Spleen (tissue), 11 donors: ENCODE data around the gene TNFRSF18. TPM values are rescaled to one million over a fixed set of nuclear protein-coding genes. Genes with fewer than 3 reads are reported as not detected.

Experiments
- DNase-seq: peaks from one replicate; pipeline ENCODE4 v3.0.0-alpha.2; 2020
- H3K27ac ChIP-seq, 8 donors: fragments of 200-600 bp; sonication (generic) in 7 of 8; 1 replicate in 4 of 8; 2 replicates in 4 of 8; pipeline versions ENCODE4 v1.5.0 to v1.8.0; 2016 to 2021; ENCODE audit warnings: inconsistent platforms in 4 of 8, mild to moderate bottlenecking in 4 of 8, moderate library complexity in 1 of 8
- H3K27me3 ChIP-seq, 7 donors: fragments of 200-600 bp; sonication (generic) in 6 of 7; replicated peaks in 1 of 7; 1 replicate in 4 of 7; 2 replicates in 3 of 7; pipeline versions ENCODE4 v1.5.0 to v1.8.0; 2016 to 2021; ENCODE audit warnings: inconsistent platforms in 3 of 7, mild to moderate bottlenecking in 1 of 7
- H3K36me3 ChIP-seq, 6 donors: fragments of 200-600 bp; sonication (generic) in 5 of 6; 1 replicate in 4 of 6; 2 replicates in 2 of 6; pipeline versions ENCODE4 v1.5.0 to v1.8.0; 2016 to 2021; ENCODE audit warnings: inconsistent platforms in 2 of 6
- H3K4me1 ChIP-seq, 6 donors: fragments of 200-600 bp; sonication (generic) in 5 of 6; 1 replicate in 3 of 6; 2 replicates in 3 of 6; pipeline versions ENCODE4 v1.5.0 to v1.8.0; 2016 to 2021; ENCODE audit warnings: inconsistent platforms in 3 of 6
- H3K4me3 ChIP-seq, 8 donors: fragments of 200-600 bp; sonication (generic) in 7 of 8; 1 replicate in 4 of 8; 2 replicates in 4 of 8; pipeline versions ENCODE4 v1.5.0 to v1.8.0; 2016 to 2021; ENCODE audit warnings: inconsistent platforms in 4 of 8, mild to moderate bottlenecking in 4 of 8, moderate library complexity in 2 of 8
- H3K9me3 ChIP-seq, 8 donors: fragments of 200-600 bp; sonication (generic) in 7 of 8; 1 replicate in 4 of 8; 2 replicates in 4 of 8; pipeline versions ENCODE4 v1.5.0 to v1.8.0; 2016 to 2021; ENCODE audit warnings: inconsistent platforms in 4 of 8
- POLR2A ChIP-seq, 3 donors: fragments of 450-650 bp; IDR thresholded peaks; one replicate each; pipeline ENCODE4 v1.5.1; 2017; ENCODE audit warnings: antibody characterized with exemption in 3 of 3, mild to moderate bottlenecking in 1 of 3
- POLR2AphosphoS5 ChIP-seq, 3 donors: sonication (generic); formaldehyde crosslinking; IDR thresholded peaks; one replicate each; pipeline ENCODE4 v1.5.1; 2017; ENCODE audit warnings: antibody characterized with exemption in 3 of 3
- WGBS, 5 donors: extraction: QIAGEN DNeasy Blood & Tissue Kit in 3 of 5; methylation state at CpG; one replicate each; pipeline versions ENCODE4 v1.1.5 to v1.1.7; 2013 to 2018; 5-methylcytosine and 5-hydroxymethylcytosine counted together
- intact Hi-C: fragments of 100-400 bp; cut with DNase I; formaldehyde crosslinking; loops from one replicate; pipeline ENCODE4 v1.15.0; 2023; ENCODE audit warnings: low total_unique reads
- polyA plus RNA-seq, 3 donors: library from polyadenylated mRNA; stranded (reverse); fragments of 200-250 nt; gene quantifications; one replicate each; pipeline ENCODE4 v1.2.1, GENCODE V29; 2013
- total RNA-seq, 7 donors: library from RNA; depleted of rRNA in 3 of 7; stranded (reverse); fragments of >200 nt in 3 of 7; fragmentation: NEBNext Ultra II Directional in 4 of 7; extraction: Animal tissue kit (Norgen Biotek cat#: 25700) in 4 of 7; gene quantifications; one replicate each; pipeline versions ENCODE4 v1.1.0 to v1.2.1, GENCODE V29; 2016 to 2021
- TF ChIP-seq, protein P1 (sequence below), 11 experiments: fragments of 200-600 bp in 7 of 11; fragments of 450-650 bp in 4 of 11; sonication (generic) in 4 of 11; IDR thresholded peaks in 8 of 11; conservative IDR thresholded peaks in 3 of 11; 1 replicate in 7 of 11; 2 replicates in 4 of 11; pipeline versions ENCODE4 v1.4.0 to v1.8.0; 2016 to 2021; ENCODE audit warnings: antibody characterized with exemption in 11 of 11, inconsistent platforms in 4 of 11, mild to moderate bottlenecking in 1 of 11
- donor health status: healthy with polysubstance abuse.
- donor health status: DM: no; HTN: no; CAD: no; lungs with moderate emphysema.
- donor health status: DM: no; HTN: no; CAD: no.
- donor health status: Bipolar disorder and iron deficiency.
- donor health status: healthy.
- donor health status: DM: no; HTN: no; CAD: no.
- donor health status: DM: yes; HTN: yes; CAD: no.

The TNFRSF18 gene
- total and polyA plus RNA-seq, 10 donors = 5.2 to 16.3 (median 7.6) TPM

- Histone ChIP-seq H3K4me1 (peaks cover 32 to 51% (median 43%) of the 10 kb centered on the region in 6 donors), H3K36me3 (peaks cover 0 to 67% (median 54%) of the 10 kb centered on the region in 6 donors), H3K4me3 (no peak overlapping the region), H3K27me3 (peaks cover 0 to 19% (median 0%) of the 10 kb centered on the region in 7 donors), H3K9me3 (no peaks in the 10 kb centered on the region), H3K27ac (peak overlapping the region in 5 of 8 donors; percentile 3 to 82 (median 33))
- 87 to 93% (median 92%) methylated on average over 67 to 74 of the region's 74 CpGs for WGBS, 5 donors
- TF ChIP-seq, protein P1, sequence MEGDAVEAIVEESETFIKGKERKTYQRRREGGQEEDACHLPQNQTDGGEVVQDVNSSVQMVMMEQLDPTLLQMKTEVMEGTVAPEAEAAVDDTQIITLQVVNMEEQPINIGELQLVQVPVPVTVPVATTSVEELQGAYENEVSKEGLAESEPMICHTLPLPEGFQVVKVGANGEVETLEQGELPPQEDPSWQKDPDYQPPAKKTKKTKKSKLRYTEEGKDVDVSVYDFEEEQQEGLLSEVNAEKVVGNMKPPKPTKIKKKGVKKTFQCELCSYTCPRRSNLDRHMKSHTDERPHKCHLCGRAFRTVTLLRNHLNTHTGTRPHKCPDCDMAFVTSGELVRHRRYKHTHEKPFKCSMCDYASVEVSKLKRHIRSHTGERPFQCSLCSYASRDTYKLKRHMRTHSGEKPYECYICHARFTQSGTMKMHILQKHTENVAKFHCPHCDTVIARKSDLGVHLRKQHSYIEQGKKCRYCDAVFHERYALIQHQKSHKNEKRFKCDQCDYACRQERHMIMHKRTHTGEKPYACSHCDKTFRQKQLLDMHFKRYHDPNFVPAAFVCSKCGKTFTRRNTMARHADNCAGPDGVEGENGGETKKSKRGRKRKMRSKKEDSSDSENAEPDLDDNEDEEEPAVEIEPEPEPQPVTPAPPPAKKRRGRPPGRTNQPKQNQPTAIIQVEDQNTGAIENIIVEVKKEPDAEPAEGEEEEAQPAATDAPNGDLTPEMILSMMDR (IDR thresholded peaks at IDR 0.05 in 8 of 11, conservative IDR thresholded peaks at IDR 0.05 in 3 of 11) = no peak
- TF ChIP-seq POLR2A (IDR thresholded peaks at IDR 0.05) (no peak), POLR2AphosphoS5 (IDR thresholded peaks at IDR 0.05) (no peak)
- no peak for DNase-seq
- intact Hi-C loops = no loop called here
Measured at GRCh38 chr1:1216770-1217620, 10.6 kb upstream of the TNFRSF18 start.

- TF ChIP-seq POLR2AphosphoS5 (IDR thresholded peaks at IDR 0.05) (peak in 1 of 3 donors; percentile 28), POLR2A (IDR thresholded peaks at IDR 0.05) (no peak)
- TF ChIP-seq, protein P1 (IDR thresholded peaks at IDR 0.05 in 8 of 11, conservative IDR thresholded peaks at IDR 0.05 in 3 of 11) = no peak
- intact Hi-C loops = no loop called here
- Histone ChIP-seq H3K36me3 (peaks cover 0 to 62% (median 45%) of the 10 kb centered on the region in 6 donors), H3K9me3 (no peaks in the 10 kb centered on the region), H3K4me3 (no peak overlapping the region), H3K4me1 (peaks cover 32 to 61% (median 51%) of the 10 kb centered on the region in 6 donors), H3K27me3 (peaks cover 0 to 26% (median 0%) of the 10 kb centered on the region in 7 donors), H3K27ac (peak overlapping the region in 4 of 8 donors; percentile 3 to 82 (median 46))
- 74 to 100% (median 89%) methylated on average over 1 to 21 of the region's 21 CpGs for WGBS, 5 donors
- DNase-seq = no peak
Measured at GRCh38 chr1:1215881-1216605, 9.7 kb upstream of the TNFRSF18 start.

DNA sequence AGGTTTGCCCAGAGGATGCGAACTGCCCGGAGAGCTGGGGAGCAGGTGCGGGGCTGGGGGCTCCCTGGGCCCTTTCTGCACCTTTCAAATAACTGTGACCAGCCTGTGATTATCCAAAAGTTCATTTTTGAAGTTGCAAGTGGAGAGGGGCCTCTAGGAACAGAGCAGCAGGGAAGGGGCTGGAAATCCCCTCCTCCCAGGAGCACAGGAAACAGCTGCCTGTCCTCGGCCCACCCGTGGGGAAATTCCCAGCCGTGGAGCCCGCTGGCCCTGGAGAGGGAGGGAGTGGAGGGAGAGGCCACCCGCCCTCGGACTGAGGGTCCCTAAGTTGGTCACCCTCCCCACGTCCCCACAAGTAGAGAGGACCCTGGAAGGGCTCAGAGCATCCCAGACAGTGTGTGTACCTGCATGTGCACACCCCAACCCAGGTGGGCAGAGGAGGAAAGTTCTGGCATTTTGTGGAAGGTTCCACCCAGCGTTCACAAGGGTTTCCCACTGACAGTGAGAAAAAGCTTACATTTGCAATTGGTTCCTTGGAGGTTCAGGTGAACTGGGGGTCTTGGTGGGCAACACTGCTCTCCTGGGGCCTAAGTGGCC, 8.8 kb upstream of the TNFRSF18 start:
- Histone ChIP-seq H3K4me3 (no peak overlapping the region), H3K27ac (peak overlapping the region in 5 of 8 donors; percentile 20 to 82 (median 33)), H3K36me3 (peaks cover 0 to 56% (median 36%) of the 10 kb centered on the region in 6 donors), H3K9me3 (no peaks in the 10 kb centered on the region), H3K27me3 (peaks cover 0 to 32% (median 0%) of the 10 kb centered on the region in 7 donors), H3K4me1 (peaks cover 32 to 68% (median 51%) of the 10 kb centered on the region in 6 donors)
- intact Hi-C loops = no loop called here
- WGBS, 5 donors = 31 to 53% (median 44%) methylated on average over 6 to 11 of the region's 11 CpGs
- no peak for DNase-seq
- TF ChIP-seq POLR2AphosphoS5 (IDR thresholded peaks at IDR 0.05) = peak in 1 of 3 donors; percentile 34
- TF ChIP-seq, protein P1 (IDR thresholded peaks at IDR 0.05 in 8 of 11, conservative IDR thresholded peaks at IDR 0.05 in 3 of 11) = no peak
